ENCODE measurements around the gene PTPRN2.

GRCh38 chr7:157849726-157850125 lies 737.9 kb downstream of the PTPRN2 start:
- no peak for TF ChIP-seq CTCF (IDR thresholded peaks at IDR 0.05)
- no peak for TF ChIP-seq POLR2A (IDR thresholded peaks at IDR 0.05)
